Endothelial cell (in vitro differentiated cells): ENCODE measurements around the gene FRG1. TPM values are rescaled to one million over a fixed set of nuclear protein-coding genes. Genes with fewer than 3 reads are reported as not detected.
A peak's percentile ranks its signal among the peaks of the same experiment; 100 is the strongest.
"Not testable (repeated sequence)": the region's sequence is repeated elsewhere in the genome, so short reads cannot be mapped to it uniquely, and the experiment has no call there.

Experiments used
- DNase-seq: peaks from one replicate; pipeline ENCODE4 v3.0.0; 2021; ENCODE audit warnings: low spot score
- H3K27ac Mint-ChIP-seq: one replicate; pipeline ENCODE4 v1.8.0; 2021; ENCODE audit warnings: mixed read lengths, inconsistent platforms; ENCODE audit not compliant: unreplicated experiment
- H3K27me3 Mint-ChIP-seq: one replicate; pipeline ENCODE4 v1.8.0; 2021; ENCODE audit warnings: mild to moderate bottlenecking, moderate library complexity, mixed read lengths, inconsistent platforms; ENCODE audit not compliant: unreplicated experiment
- H3K36me3 Mint-ChIP-seq: one replicate; pipeline ENCODE4 v1.8.0; 2021; ENCODE audit warnings: mild to moderate bottlenecking, low read depth, mixed read lengths, inconsistent platforms; ENCODE audit not compliant: unreplicated experiment
- H3K4me1 Mint-ChIP-seq: one replicate; pipeline ENCODE4 v1.8.0; 2021; ENCODE audit warnings: mild to moderate bottlenecking, mixed read lengths, inconsistent platforms; ENCODE audit not compliant: unreplicated experiment
- H3K4me3 Mint-ChIP-seq: one replicate; pipeline ENCODE4 v1.8.0; 2021; ENCODE audit warnings: mild to moderate bottlenecking, mixed read lengths, inconsistent platforms; ENCODE audit not compliant: unreplicated experiment
- H3K9me3 Mint-ChIP-seq: one replicate; pipeline ENCODE4 v1.8.0; 2021; ENCODE audit warnings: mixed read lengths, inconsistent platforms; ENCODE audit not compliant: unreplicated experiment
- total RNA-seq: library from RNA; stranded (reverse); fragmentation: NEBNext Ultra II Directional; extraction: Animal tissue kit (Norgen Biotek cat#: 25700); gene quantifications from one replicate; pipeline ENCODE4 v1.2.1, GENCODE V29; 2021; ENCODE audit not compliant: unreplicated experiment
- TF ChIP-seq, protein P1 (sequence below): fragments of 200-600 bp; sonication (generic); IDR thresholded peaks from one replicate; pipeline ENCODE4 v1.5.0; 2021; ENCODE audit warnings: antibody characterized with exemption; ENCODE audit not compliant: unreplicated experiment

FRG1 gene
- total RNA-seq, 1 donor from 2014 or later: 47.3 TPM

- Mint-ChIP-seq H3K27ac (no peak overlapping the region), H3K27me3 (peaks cover 2% of the 10 kb centered on the region), H3K4me3 (no peak overlapping the region), H3K4me1 (no peaks in the 10 kb centered on the region), H3K9me3 (peaks cover 9% of the 10 kb centered on the region), H3K36me3 (peaks cover 11% of the 10 kb centered on the region)
- TF ChIP-seq, protein P1, sequence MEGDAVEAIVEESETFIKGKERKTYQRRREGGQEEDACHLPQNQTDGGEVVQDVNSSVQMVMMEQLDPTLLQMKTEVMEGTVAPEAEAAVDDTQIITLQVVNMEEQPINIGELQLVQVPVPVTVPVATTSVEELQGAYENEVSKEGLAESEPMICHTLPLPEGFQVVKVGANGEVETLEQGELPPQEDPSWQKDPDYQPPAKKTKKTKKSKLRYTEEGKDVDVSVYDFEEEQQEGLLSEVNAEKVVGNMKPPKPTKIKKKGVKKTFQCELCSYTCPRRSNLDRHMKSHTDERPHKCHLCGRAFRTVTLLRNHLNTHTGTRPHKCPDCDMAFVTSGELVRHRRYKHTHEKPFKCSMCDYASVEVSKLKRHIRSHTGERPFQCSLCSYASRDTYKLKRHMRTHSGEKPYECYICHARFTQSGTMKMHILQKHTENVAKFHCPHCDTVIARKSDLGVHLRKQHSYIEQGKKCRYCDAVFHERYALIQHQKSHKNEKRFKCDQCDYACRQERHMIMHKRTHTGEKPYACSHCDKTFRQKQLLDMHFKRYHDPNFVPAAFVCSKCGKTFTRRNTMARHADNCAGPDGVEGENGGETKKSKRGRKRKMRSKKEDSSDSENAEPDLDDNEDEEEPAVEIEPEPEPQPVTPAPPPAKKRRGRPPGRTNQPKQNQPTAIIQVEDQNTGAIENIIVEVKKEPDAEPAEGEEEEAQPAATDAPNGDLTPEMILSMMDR: no peak
- DNase-seq: no peak
These were observed 23.3 kb upstream of the FRG1 start for GRCh38 chr4:189917161-189917891.

DNA sequence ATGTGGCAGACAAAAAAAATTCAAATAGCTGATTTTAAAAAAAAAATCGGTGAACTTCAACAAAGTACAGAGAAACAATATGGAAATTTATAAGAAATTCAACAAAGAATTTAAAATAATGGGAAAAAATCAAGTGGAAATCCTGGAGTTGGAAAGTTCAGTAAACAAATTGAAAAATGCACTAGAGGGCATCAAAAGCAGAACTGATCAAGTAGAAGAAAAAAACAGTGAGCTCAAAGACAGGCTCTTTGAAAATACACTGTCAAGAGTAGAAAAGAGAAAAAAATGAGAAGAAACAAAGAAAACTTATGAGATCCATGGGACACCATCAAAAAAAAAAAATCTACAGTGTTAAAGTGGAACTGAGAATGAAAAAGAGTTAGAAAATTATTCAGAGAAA is 19.6 kb upstream of the FRG1 start:
- no peak overlapping the region for H3K4me3 Mint-ChIP-seq
- DNase-seq: no peak
- no peaks in the 10 kb centered on the region for H3K4me1 Mint-ChIP-seq
- H3K27ac Mint-ChIP-seq: no peak overlapping the region
- H3K36me3 Mint-ChIP-seq: peaks cover 7% of the 10 kb centered on the region
- TF ChIP-seq, protein P1: no peak
- H3K27me3 Mint-ChIP-seq: peaks cover 2% of the 10 kb centered on the region
- peaks cover 12% of the 10 kb centered on the region for H3K9me3 Mint-ChIP-seq

DNA sequence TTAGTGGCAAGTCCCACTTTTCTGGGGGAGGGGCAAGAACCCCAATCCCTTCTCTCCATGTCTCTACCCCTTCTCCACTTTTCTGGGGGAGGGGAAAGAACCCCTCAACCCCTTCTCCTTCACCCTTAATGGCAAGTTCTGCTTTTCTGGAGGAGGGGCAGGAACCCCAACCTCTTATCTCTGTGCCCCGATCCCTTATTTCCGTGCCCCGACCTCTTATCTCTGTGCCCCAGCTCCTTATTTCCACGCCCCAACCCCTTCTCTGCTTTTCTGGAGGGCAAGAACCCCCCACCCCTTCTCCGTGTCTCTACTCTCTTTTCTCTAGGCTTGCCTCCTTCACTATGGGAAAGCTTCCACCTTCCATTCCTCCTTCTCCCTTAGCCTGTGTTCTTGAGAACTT is 13.9 kb upstream of the FRG1 start:
- Mint-ChIP-seq H3K9me3 (peaks cover 15% of the 10 kb centered on the region), H3K36me3 (peaks cover 17% of the 10 kb centered on the region)
- H3K27me3 Mint-ChIP-seq, H3K4me1 Mint-ChIP-seq, H3K4me3 Mint-ChIP-seq, H3K27ac Mint-ChIP-seq, DNase-seq: not testable (repeated sequence)

- H3K27ac Mint-ChIP-seq: peak overlapping the region; percentile 80
- no peaks in the 10 kb centered on the region for H3K36me3 Mint-ChIP-seq
- peak overlapping the region; percentile 95 for H3K4me3 Mint-ChIP-seq
- DNase-seq: peak; percentile 45
- peaks cover 13% of the 10 kb centered on the region for H3K4me1 Mint-ChIP-seq
- TF ChIP-seq, protein P1: no peak
- peaks cover 5% of the 10 kb centered on the region for H3K9me3 Mint-ChIP-seq
- H3K27me3 Mint-ChIP-seq: peaks cover 8% of the 10 kb centered on the region
These were observed 356 bp downstream of the FRG1 start for GRCh38 chr4:189941005-189941450.

DNA sequence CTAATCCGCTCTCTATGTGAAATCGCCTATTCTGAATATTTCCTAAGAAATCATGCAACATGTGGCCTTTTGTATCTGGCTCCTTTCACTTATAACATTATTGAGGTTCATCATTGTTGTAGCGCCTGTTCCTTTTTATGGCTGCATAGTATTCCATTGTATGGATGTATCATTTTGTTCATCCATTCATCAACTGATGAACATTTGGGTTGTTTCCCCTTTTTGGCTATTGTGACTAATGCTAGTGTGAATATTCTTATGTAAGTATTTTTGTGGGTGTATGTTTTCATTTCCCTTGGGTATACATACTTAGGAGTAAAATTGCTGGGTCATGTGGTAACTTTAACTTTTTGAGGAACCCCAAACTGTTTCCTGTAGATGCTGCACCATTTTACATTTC is 1.7 kb downstream of the FRG1 start:
- not testable (repeated sequence) for H3K36me3 Mint-ChIP-seq, H3K27ac Mint-ChIP-seq, DNase-seq, H3K9me3 Mint-ChIP-seq, H3K27me3 Mint-ChIP-seq
- Mint-ChIP-seq H3K4me3 (peak overlapping the region; percentile 57), H3K4me1 (peaks cover 13% of the 10 kb centered on the region)

DNA sequence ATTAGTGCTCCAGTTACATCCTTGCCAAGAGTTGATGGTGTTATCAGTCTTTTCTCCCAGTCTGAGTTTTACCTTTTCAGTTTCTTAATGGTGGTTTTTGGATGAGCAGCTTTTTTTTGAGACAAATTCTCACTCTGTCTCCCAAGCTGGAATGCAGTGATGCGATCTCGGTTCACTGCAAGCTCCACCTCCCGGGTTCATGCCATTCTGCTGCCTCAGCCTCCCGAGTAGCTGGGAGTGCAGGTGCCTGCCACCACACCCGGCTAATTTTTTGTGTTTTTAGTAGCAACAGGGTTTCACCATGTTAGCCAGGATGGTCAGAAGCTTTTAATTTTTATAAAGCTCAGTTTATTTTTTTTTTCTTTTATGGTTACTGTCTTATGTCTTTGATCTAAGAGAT is 3.4 kb downstream of the FRG1 start:
- Mint-ChIP-seq H3K36me3 (peaks cover 14% of the 10 kb centered on the region), H3K4me1 (peaks cover 13% of the 10 kb centered on the region)
- not testable (repeated sequence) for H3K27me3 Mint-ChIP-seq, H3K27ac Mint-ChIP-seq, DNase-seq, H3K4me3 Mint-ChIP-seq, H3K9me3 Mint-ChIP-seq

DNA sequence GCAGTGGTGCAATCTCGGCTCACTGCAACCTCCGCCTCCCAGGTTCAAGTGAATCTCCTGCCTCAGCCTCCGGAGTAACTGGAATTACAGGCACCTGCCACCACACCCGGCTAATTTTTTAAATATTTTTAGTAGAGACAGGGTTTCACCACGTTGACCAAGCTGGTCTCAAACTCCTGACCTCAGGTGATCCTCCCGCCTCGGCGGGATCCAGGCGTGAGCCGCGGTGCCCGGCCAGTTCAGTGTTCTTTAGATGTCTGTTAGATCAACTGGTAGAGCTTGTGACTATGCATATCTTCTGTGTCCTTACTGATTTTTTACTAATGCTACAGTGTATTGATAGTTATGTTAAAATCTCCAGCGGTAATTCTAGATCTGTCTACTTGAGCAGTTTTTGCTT is 6.2 kb downstream of the FRG1 start:
- not testable (repeated sequence) for H3K4me1 Mint-ChIP-seq, H3K27ac Mint-ChIP-seq, H3K27me3 Mint-ChIP-seq, H3K4me3 Mint-ChIP-seq, H3K9me3 Mint-ChIP-seq, DNase-seq
- peaks cover 14% of the 10 kb centered on the region for H3K36me3 Mint-ChIP-seq

DNA sequence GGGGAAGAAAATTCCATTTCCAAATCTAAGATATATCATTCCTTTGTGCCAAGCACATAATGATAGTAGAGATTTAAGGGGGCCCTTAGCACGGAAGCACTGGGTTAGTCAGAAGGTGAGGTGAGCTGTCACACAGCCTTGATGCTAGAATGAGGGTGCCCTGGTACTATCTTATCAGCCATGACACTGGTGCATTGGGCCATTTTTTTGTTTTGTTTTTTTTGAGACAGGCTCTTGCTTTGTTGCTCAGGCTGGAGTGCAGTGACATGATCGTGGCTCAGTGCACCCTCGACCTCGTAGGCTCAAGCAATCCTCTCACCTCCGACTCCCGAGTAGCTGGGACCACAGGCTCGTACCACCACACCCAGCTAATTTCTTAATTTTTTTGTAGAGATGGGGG is 7.8 kb downstream of the FRG1 start:
- peaks cover 14% of the 10 kb centered on the region for H3K36me3 Mint-ChIP-seq
- not testable (repeated sequence) for H3K4me1 Mint-ChIP-seq, H3K27me3 Mint-ChIP-seq, H3K9me3 Mint-ChIP-seq, H3K27ac Mint-ChIP-seq, H3K4me3 Mint-ChIP-seq, DNase-seq

- H3K4me3 Mint-ChIP-seq, H3K27me3 Mint-ChIP-seq, H3K27ac Mint-ChIP-seq, DNase-seq, H3K4me1 Mint-ChIP-seq: not testable (repeated sequence)
- Mint-ChIP-seq H3K9me3 (peaks cover 11% of the 10 kb centered on the region), H3K36me3 (peaks cover 22% of the 10 kb centered on the region)
These were observed 28.6 kb downstream of the FRG1 start for GRCh38 chr4:189969291-189969690.
